ENCODE results near the gene NPIPA3.
"Not testable (repeated sequence)": the region's sequence is repeated elsewhere in the genome, so short reads cannot be mapped to it uniquely, and the experiment has no call there.

The NPIPA3 gene

DNA sequence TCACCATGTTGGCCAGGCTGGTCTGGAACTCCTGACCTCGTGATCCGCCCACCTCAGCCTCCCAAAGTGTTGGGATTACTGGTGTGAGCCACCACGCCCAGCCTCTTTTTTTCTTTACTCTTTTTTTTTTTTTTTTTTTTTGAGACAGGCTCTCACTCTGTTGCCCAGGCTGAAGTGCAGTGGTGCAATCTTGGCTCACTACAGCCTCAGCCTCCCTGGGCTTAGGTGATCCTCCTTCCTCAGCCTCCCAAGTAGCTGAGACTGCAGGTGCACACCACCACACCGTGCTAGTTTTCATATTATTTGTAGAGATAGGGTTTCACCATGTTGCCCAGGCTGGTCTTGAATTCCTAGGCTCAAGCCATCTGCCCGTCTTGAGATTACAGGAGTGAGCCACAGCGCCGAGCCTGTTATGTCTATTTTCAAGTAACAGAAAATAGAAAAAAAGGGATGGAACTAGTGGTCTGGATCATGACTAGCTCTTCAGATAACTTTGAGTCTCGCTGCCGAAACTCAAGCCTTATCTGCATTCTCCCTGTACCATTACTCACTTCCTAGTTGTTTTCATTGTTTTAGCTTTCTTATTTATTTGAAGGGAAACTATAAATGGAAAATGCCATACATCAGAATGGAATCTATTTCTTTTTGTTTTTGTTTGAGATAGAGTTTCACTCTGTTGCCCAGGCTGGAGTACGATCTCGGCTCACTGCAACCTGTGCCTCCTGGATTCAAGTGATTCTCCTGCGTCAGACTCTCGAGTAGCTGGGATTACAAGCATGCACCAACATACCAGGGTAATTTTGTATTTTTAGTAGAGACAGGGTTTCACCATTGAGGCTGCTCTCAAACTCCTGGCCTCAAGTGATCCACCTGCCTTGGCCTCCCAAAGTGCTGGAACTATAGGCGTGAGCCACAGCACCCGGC is 17.1 kb upstream of the NPIPA3 start:
- not testable (repeated sequence) for ATAC-seq (replicated peaks); H3K27me3 Mint-ChIP-seq; DNase-seq; H3K4me3 Mint-ChIP-seq; H3K36me3 Mint-ChIP-seq (ENCODE audit: insufficient read depth); H3K9me3 Mint-ChIP-seq; H3K27ac Mint-ChIP-seq; H3K4me1 Mint-ChIP-seq (ENCODE audit: low read depth in 2 of 2)

DNA sequence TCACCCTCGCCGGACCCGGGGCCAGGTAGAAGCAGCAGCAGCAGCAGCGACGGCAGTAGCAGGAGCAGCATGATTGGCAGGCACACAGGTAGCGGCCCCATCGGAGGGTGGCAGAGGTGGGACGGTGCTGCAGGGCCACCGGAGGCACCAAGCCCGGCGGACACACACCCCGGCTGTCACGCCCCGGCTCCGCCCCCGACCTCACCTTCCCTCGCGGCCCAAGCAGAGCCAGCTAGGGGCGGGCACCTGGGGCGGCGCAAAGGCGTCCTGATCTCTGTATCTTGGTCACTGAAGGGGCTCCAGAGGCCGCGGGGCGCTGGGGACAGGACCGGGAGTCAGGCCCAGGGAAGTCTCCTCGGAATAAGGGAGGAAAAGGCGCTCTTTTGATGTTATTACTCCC is 9.1 kb upstream of the NPIPA3 start, which contains the start of gene PLA2G10:
Gene PLA2G10 (minus strand): TSS at position 180 of the 400 bp plus-strand sequence. CDS start 79 bp downstream, at position 101.
- H3K36me3 Mint-ChIP-seq (ENCODE audit: insufficient read depth); H3K4me3 Mint-ChIP-seq; H3K27ac Mint-ChIP-seq; ATAC-seq (replicated peaks); DNase-seq; H3K4me1 Mint-ChIP-seq (ENCODE audit: low read depth in 2 of 2); H3K27me3 Mint-ChIP-seq; H3K9me3 Mint-ChIP-seq: not testable (repeated sequence)

DNA sequence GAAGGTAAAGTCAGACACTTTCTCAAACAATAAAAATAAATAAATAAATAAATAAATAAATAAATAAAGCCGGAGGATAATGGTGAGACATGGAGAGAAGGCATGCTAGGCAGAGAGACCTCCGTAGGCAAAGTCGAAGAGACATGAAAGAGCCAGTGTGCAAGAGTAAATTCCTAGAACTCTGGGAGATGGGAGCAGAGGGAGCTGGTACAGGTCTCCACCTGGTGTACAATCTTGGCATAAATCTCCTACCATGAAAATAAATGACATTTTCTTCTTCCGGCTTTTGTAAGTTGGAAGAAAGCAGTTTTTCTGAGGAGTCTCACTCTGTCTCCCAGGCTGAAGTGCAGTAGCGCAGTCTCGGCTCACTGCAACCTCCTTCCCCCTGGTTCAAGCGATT is 1.4 kb upstream of the NPIPA3 start:
- H3K4me1 Mint-ChIP-seq (ENCODE audit: low read depth in 2 of 2); DNase-seq; H3K27me3 Mint-ChIP-seq; ATAC-seq (replicated peaks); H3K9me3 Mint-ChIP-seq; H3K27ac Mint-ChIP-seq; H3K36me3 Mint-ChIP-seq (ENCODE audit: insufficient read depth); H3K4me3 Mint-ChIP-seq: not testable (repeated sequence)

- H3K4me3 Mint-ChIP-seq; H3K27ac Mint-ChIP-seq; H3K36me3 Mint-ChIP-seq (ENCODE audit: insufficient read depth); H3K4me1 Mint-ChIP-seq (ENCODE audit: low read depth in 2 of 2); DNase-seq; H3K27me3 Mint-ChIP-seq; H3K9me3 Mint-ChIP-seq: not testable (repeated sequence)
- ATAC-seq (replicated peaks), result peak; percentile 2
These were observed 539 bp upstream of the NPIPA3 start for GRCh38 chr16:14702672-14703071.

GRCh38 chr16:14733233-14733632 is 30.0 kb downstream of the NPIPA3 start:
- not testable (repeated sequence) for H3K4me3 Mint-ChIP-seq; H3K36me3 Mint-ChIP-seq (ENCODE audit: insufficient read depth); H3K9me3 Mint-ChIP-seq; H3K4me1 Mint-ChIP-seq (ENCODE audit: low read depth in 2 of 2); ATAC-seq (replicated peaks); H3K27me3 Mint-ChIP-seq; DNase-seq; H3K27ac Mint-ChIP-seq

DNA sequence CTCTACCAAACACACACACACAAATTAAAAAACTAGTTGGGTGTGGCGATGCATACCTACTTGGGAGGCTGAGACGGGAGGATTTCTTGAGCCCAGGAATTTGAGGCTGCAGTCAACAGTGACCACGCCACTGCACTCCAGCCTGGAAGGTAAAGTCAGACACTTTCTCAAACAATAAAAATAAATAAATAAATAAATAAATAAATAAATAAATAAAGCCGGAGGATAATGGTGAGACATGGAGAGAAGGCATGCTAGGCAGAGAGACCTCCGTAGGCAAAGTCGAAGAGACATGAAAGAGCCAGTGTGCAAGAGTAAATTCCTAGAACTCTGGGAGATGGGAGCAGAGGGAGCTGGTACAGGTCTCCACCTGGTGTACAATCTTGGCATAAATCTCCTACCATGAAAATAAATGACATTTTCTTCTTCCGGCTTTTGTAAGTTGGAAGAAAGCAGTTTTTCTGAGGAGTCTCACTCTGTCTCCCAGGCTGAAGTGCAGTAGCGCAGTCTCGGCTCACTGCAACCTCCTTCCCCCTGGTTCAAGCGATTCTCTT is 37.7 kb downstream of the NPIPA3 start:
- H3K36me3 Mint-ChIP-seq (ENCODE audit: insufficient read depth); H3K27me3 Mint-ChIP-seq; DNase-seq; H3K9me3 Mint-ChIP-seq; ATAC-seq (replicated peaks); H3K4me1 Mint-ChIP-seq (ENCODE audit: low read depth in 2 of 2); H3K27ac Mint-ChIP-seq; H3K4me3 Mint-ChIP-seq: not testable (repeated sequence)

GRCh38 chr16:14741794-14742193 is 38.6 kb downstream of the NPIPA3 start:
- not testable (repeated sequence) for ATAC-seq (replicated peaks); H3K36me3 Mint-ChIP-seq (ENCODE audit: insufficient read depth); H3K9me3 Mint-ChIP-seq; H3K4me3 Mint-ChIP-seq; H3K4me1 Mint-ChIP-seq (ENCODE audit: low read depth in 2 of 2); H3K27ac Mint-ChIP-seq; H3K27me3 Mint-ChIP-seq; DNase-seq

DNA sequence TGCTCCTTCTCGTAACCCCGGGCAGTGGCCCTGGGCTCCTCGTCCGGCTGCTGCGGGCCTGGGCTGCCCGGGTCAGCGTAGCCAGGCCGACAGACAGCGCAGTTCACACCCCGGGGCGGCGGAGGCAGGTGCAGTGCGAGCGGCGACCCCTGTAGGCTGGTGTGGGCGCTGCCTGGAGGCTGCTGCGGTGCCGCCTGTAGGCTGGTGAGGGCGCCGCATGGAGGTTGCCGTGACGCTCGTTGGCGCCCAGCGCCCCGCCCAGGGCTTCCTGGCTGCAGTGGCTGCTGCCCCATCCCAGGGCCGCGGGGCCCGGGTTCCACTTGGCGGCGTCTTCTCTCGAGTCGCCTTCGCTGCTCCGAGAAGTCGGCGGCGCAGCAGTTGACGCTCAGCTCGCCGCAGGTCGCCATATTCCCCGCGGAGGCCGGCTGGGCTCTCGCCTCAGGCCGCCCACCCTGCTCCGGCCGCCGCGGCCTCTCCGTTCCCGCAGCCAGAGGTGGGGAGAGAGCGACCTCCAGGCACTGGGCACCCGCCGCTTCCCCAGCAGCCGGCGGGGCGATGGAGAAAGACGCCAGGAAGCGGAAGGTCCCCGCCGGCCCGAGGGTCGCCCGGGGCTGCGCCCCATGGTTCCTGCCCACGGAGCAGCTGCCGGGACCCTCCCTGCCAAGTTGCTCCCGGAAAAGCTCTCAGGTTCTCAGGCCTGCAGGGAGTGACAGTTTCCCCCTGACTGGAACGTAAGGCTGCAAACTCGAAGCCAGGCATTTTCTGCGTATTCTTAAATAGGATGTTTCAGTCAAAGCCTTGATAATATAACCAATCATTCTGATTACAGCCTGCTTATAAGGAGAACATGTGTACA is 39.3 kb downstream of the NPIPA3 start, which contains the start of gene NPIPA2:
Gene NPIPA2 (plus strand): TSS at position 261 of the 856 bp plus-strand sequence. CDS start 5,533 bp downstream, outside the sequence.
- not testable (repeated sequence) for H3K9me3 Mint-ChIP-seq; H3K4me3 Mint-ChIP-seq; H3K36me3 Mint-ChIP-seq (ENCODE audit: insufficient read depth); DNase-seq; H3K27me3 Mint-ChIP-seq; H3K4me1 Mint-ChIP-seq (ENCODE audit: low read depth in 2 of 2); H3K27ac Mint-ChIP-seq
- ATAC-seq (replicated peaks), result peak; percentile 99

DNA sequence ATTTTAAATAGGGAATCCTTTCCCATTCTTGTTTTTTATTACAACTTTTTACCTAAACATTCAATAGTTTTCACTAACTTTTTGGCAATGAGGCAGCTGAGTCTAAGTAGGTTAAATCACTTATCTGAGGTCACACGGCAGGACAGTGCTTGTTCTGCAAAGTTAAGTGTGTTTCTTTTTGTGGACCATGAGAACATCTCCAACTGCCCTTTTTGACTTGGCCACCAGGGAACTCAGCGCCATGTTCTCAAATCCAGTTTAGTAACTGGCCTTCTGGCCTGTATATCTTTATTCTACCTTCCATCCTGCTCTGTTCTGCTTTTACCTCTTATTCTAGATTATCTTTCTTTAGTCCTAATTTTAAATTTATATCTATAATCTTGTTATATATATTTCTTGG is 70.4 kb downstream of the NPIPA3 start:
- H3K27ac Mint-ChIP-seq; ATAC-seq (replicated peaks); H3K27me3 Mint-ChIP-seq; H3K9me3 Mint-ChIP-seq; H3K36me3 Mint-ChIP-seq (ENCODE audit: insufficient read depth); H3K4me1 Mint-ChIP-seq (ENCODE audit: low read depth in 2 of 2); H3K4me3 Mint-ChIP-seq; DNase-seq: not testable (repeated sequence)

DNA sequence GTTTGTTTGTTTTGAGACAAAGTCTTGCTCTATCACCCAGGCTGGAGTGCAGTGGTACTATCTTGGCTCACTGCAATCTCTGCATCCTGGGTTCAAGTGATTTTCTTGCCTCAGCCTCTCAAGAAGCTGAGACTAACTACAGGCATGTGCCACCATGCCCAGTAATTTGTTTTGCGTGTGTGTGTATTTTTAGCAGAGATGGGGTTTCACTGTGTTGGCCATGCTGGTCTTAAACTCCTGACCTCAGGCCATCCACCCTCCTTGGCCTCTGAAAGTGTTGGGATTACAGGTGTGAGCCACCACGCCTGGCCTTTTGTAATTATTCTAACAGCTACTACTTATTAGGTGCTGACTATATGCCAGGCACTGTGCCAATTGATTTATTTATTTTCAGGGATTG is 72.4 kb downstream of the NPIPA3 start:
- not testable (repeated sequence) for H3K4me3 Mint-ChIP-seq; ATAC-seq (replicated peaks); H3K9me3 Mint-ChIP-seq; H3K27ac Mint-ChIP-seq; H3K27me3 Mint-ChIP-seq; H3K36me3 Mint-ChIP-seq (ENCODE audit: insufficient read depth); H3K4me1 Mint-ChIP-seq (ENCODE audit: low read depth in 2 of 2); DNase-seq

All from effector memory CD8-positive, alpha-beta T cell (primary cell).